Panc1 (cell line): ENCODE measurements around the gene METTL22.

Experiments
- CTCF ChIP-seq: fragments of 450-650 bp; IDR thresholded peaks from 2 replicates; pipeline ENCODE4 v1.5.1; 2017; ENCODE audit warnings: mild to moderate bottlenecking
- POLR2AphosphoS5 ChIP-seq: IDR thresholded peaks from 2 replicates; pipeline ENCODE4 v1.6.1; 2012; ENCODE audit warnings: mild to moderate bottlenecking, low read depth, low read length, moderate library complexity
- SIN3A ChIP-seq: IDR thresholded peaks from 2 replicates; pipeline ENCODE4 v1.6.1; 2012; ENCODE audit warnings: low read depth, mild to moderate bottlenecking, low read length, moderate library complexity, borderline replicate concordance; ENCODE audit not compliant: insufficient read depth
- TCF7L2 ChIP-seq: IDR thresholded peaks from 2 replicates; pipeline ENCODE4 v1.6.1; 2011; ENCODE audit warnings: mild to moderate bottlenecking, low read depth, low read length, inconsistent platforms

GRCh38 chr16:8589057-8589899 is 32.2 kb upstream of the METTL22 start:
- no peak for TF ChIP-seq CTCF
- TF ChIP-seq POLR2AphosphoS5: no peak
- TF ChIP-seq SIN3A: no peak
- no peak for TF ChIP-seq TCF7L2
